Fibroblast of skin of right biceps (primary cell): Measurements from ENCODE around the gene ATP6V1G2.
A peak's percentile ranks its signal among the peaks of the same experiment; 100 is the strongest.

Source experiments
- DNase-seq: peaks from one replicate; pipeline ENCODE4 v3.0.0-alpha.2; 2013

The ATP6V1G2 gene

DNA sequence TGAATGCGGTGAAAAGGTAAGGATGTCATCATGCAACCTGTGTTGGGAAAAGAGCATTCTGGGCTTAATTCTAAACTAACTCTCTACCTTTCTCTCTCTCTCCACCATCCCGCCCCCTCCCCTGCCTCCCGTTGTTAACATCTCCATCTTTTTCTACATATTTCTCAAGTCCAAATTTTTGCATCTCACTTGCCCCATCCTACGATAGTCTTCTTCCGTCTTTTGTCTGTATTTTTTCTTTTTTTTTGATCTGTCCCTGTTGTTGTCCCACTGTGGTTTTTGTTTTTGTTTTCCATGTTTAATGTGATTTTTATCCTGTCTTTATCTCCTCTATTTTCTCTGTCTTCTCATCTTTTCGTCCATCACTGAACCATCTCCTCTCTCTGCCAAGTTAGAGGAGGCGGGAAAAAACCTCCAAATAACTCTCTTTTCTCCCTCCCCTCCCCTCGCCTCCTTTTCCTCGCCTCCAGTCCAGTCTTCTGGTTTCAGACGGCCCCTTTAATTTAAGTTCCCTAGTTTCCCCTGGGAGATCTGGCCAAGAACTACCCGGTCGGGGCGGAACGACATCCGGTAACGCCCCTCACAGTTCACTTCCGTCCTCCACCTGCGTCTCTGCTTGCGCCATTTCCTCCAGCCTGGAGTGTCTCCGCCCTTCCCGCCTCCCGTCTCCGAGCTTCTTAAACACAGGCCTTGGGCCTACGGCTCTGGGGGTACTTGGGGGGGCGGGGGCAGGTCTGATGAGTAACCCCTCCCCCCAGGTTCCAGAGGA is 734 bp upstream of the ATP6V1G2 start, which contains the start of gene NFKBIL1:
Gene NFKBIL1 (plus strand): TSS at position 651 of the 769 bp plus-strand sequence. CDS start 87 bp downstream, at position 738.
- peak; percentile 99 for DNase-seq

DNA sequence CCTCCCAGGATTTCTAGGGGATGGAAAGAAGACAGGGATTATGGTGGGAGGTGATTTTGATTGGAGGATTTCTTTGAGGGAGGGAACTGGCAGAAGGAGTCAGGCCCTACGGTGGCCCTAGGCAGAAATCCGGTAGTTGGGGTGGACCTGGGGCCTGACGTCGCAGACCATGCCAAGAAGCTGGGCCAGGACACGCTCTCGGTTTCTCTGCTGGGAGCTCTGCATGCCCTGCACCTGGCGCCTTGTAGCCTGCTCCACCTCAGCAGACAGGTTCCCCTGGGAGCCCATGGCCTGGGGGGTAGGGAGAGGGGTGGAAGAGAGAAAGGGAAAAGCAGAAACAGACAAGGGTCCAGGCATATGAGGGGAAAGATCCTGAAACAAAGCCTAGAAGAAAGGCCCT is 1.1 kb downstream of the ATP6V1G2 start:
- DNase-seq = no peak

DNA sequence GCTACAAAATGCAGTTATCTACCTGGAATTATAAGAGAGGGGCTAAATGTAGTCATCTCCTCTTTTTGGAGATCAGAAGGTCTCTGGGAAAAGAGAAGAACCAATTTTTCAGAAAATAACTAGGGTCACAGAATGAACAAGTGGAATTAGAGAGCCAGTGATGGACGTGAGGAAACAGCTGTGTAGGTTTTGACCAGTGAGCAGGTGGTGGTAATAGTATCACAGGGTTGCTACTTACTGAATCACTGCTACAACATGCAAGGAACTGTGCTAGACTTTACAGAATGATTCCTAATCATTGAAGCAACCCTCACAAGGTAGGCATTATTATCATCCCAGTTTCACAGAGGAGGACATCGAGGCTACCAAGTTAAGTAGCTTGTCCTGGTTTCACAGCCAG is 1.7 kb downstream of the ATP6V1G2 start:
- DNase-seq = no peak

DNA sequence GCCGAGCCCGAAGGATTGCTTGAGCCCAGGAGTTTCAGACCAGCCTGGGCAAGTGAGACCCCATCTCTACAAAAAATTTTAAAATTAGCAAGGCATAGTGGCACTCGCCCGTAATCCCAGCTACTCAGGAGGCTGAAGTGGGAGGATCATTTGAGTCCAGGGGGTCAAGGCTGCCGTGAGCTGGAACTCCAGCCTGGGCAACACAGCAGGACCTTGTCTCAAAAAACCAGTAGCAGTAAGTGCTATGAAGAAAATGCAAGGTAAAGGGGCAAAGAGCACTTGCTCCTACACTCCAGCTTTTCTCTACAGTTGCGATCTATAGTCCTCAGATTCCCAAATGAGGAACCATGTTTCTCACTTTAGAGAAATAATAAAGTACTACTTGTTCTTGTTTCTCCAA is 2.8 kb downstream of the ATP6V1G2 start:
- no peak for DNase-seq

DNA sequence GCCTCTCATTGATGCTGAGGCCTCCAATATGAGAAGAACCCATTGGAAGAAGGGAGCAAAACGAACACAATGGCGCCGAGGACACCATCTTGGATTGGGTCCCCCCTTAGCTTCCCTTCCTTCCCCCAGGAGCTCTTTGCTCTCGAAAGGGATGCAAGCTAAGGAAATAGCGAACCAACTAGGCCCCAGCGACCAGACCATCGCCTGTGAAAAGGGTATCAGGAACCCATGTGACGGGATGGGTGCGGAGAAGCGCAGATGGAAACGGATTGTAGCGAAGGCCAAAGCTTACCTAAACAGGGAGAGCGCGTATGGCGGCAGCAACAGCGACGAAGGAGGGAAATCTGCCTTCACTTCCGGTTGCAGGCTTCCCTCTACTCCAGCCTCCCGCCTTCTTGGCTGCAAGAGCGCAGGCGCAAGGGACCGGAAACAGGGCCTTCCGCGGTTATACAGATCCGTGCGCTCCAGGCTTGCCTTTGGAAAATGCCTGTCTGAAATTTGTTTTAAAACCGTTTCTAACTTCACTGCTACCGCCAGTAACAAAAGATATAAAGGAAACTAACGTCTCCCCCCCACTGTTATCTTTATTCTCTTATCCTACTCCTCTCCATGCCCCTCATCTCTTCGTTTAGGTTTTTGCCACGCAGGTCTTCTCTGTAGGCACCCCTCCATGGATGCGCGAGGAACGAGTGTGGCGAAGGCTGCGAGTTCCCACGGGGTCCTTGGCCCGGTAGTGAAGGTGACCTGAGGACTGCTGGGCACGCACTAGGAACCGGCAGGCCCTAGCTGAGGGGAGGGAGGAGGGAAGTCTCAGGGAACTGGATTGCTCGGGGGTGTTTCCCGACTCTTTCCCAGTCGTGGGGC is 4.5 kb downstream of the ATP6V1G2 start, which contains the start of gene DDX39B:
Gene DDX39B (minus strand): TSS at position 346 of the 864 bp plus-strand sequence. CDS start 1,471 bp downstream, outside the sequence.
- peak; percentile 98 for DNase-seq

DNA sequence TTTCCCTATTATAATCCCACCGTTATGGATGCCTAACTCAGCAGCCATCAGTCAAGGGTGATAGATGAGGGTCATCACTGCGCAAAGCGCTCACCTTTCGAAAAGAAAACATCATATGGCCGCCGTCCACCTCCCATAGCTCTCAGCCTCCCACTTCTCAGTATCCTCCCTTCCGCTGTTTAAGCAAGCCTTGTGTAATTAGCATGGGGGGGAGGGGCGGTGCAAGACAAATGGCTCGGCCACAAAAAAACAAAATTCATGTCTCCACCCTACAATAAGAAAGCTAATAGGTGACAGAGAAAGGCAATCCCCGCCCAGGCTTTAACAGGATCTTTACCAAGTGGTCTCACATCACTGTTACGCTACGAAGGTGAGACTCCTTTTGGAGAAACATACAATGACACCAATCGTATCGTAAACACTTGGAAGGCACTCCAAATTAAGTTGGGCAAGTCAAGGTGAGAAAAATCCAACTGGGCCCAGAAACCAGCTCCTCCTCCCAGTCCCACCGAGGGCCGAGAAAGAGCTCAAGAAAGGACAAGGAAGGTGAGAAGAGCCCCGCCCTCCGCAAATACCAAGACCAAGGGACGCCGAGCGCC is 5.2 kb downstream of the ATP6V1G2 start:
- DNase-seq = peak; percentile 53

DNA sequence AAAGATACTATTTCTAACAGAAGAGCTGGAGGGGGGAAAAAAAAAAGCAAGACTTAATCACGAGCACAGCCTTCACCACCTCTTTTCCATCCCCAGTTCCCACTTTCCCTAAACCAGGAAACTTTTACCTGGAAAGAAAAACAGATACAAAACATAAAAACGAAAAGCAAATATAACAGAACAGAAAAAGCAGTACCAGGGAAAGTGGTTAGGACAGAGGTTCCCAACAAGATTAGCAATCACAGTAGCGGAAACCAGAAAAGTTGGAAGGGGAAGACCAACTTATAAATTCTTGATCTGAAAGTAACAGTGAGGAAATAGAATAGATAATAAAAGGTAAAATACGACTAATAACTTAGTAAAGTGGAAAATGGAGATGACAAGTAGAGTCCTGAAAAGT is 5.8 kb downstream of the ATP6V1G2 start:
- DNase-seq = no peak

DNA sequence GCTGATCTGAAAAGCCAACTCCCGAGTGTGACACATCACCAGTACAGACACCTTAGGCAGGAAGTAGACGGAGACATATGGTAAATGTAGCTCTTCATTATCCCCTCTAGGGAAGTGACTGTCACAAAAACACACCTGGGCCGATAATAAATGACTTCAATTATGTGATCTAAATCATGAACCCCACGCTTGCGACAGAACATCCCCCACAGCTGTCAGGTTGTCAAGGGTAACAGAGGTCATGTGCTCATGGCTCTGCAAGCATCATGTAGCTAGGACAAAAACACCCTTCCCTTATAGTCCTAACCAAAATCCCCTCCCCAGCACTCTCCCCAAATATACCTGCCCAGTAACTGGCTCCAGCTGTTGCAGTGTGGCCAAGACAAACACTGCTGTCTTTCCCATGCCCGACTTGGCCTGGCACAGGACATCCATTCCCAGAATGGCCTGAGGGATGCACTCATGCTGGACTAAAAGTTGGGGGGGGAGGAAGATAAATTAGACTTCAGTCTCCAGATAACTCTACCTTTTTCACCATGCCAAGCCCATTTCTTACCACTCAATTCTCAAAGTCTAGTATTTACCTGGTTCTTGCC is 7.5 kb downstream of the ATP6V1G2 start:
- no peak for DNase-seq

DNA sequence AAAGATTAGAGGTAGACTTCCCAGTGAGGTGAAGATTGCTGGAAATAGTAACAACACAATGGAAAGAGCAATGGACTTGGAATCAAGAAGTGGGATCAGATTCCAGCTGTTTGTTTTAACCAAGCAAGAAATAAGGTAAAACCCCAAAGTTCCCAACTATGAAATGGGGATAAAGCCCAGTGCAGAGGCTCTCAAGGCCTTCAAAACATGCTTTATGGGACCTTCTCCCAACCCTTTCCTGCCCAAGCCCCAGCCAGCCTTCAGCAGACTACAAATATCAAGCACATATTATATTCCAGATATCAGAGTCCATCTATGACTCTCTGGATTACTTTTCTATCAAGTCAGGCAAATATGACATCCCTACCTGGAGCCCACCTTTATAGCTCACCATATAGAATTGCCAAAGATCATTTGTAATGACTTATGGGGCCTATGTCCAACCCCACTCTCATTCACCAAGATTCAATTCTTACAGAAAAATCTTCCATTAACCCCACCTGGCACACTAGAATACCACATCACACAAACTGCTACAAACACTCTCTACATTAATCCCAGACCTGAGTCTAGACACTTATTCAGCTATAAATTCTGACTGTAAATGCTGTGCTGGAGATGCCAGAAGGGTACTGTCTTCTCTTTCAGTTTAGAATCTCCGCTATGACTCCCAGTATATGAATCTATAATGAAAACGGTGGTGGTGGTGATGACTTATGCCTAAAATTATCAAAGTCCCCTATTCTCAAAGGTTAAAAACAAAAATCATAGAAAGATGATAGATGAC is 10.7 kb downstream of the ATP6V1G2 start:
- DNase-seq = no peak

DNA sequence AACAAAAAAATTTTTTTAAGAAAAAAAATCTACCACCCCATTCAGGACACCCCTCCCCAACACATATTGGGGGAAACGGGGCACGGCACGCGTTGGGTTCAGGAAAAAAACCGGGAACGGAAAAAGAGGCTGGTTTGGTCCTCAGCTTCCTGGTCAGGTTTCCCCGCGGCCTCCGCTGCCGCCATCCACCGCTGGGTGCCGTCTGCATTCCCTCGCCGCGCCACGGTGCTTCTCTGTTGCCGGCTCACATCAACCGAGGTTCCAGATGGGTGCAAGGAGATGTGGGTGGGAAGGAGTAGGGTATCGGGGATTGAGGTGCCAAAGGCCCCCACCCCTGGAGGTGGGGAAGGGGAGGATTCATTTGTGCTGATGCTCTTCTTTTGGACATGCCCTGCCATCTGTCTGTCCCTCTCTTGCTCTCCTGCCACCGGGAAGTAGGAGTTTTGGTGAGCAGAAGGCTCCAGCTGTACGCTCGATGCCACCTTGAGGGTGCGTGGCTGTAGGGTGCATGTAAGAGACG is 11.8 kb downstream of the ATP6V1G2 start:
- DNase-seq = no peak

DNA sequence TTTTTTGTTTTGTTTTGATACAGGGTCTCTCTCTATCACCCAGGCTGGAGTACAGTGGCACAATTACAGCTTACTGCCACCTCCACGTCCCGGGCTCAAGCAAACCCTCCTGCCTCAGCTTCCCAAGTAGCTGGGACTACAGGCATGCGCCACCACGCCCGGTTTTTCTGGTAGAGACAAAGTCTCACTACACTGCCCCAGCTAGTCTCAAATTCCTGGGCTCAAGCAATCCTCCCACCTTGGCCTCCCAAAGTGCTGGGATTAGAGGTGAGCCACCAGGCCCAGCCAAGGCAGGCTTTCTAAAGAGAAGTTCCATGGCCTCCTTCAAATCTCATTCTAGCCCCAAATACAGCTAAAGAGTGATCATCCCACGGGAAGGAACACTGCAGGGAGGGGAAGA is 12.4 kb downstream of the ATP6V1G2 start:
- no peak for DNase-seq

DNA sequence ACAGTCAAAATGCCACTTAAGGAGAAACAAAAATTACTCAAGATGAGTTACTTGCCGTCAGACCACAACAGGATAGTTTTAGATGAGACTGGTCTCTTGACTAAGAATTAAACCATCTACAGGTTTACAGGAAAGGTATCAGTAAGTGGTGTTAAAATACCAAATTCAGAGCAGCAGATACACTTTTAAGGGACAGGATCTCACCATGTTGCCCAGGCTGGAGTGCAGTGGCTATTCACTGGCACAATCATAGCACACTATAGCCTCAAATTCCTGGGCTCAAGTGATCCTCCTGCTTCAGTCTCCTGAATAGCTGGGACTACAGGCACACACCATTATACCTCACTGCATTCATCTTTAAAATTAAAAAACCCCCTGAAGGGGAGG is 13.0 kb downstream of the ATP6V1G2 start:
- DNase-seq = no peak

DNA sequence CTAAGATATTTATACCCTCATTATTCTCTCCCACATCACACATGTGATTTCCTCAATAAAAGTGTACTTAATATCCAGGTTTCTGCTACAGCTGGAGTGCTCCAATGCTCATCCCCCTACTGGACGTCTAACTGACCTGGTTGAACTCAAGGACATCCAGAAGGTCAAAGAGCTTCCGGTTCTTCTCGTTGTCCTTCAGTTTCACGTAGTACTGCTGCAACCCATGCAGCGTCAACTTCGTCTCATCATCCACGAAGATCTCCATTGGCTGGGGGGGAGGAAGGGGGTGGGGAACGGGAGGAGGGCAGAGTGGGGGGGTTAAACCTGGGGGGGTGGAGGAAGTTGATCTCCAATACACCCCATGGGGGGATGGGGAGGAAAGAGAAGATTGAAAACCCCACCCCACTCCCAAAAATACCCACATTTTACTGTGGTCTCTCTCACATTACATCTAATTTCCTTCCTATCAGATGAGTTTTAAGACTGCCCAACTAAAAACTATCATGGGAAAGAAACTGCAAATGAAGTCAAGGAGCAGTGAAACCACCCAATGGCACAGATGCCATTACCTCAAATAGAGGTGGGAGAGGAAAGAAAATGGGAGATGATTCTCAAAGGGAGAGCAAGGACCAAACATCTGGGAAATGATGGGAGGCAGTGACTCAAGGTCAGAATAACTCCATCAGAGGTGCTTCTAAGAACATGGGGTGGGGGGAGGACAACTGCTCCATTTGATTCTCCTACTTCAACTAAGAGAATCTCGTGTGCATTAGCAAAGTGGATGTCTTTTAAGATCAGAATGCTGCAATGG is 13.6 kb downstream of the ATP6V1G2 start:
- DNase-seq = no peak

DNA sequence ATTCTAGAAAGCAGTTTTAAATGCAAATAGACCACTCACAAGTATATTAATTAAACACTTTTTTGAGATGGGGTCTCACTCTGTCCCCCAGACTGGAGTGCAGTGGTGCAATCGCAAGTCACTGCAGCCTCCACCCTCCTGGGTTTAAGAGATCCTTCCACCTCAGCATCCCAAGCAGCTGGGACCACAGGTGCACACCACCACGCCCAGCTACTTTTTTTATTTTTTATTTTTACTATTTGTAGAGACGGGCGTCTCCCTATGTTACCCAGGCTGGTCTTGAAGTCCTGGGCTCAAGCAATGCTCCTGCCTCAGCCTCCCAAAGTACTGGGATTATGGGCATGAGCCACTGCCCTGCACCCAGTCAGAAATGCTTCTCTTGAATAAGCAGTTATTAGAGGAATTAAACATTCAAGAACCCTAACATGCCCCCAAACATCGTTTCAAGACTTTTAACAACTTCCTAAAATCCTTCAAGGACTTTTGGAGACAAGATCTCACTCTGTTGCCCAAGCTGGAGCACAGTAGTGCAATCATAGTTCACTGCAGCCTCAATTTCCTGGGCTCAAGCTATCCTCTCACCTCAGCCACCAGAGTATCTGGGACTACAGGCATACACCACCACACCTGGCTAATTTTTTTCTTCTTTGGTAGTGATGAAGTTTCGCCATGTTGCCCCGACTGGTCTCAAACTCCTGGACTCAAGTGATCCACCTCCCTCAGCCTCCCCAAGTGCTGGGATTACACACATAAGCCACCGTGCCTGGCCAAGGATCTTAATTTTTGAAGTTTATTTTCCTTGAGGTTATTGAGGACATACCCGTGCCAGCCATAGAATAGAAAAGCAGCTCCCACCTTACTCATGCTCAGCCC is 14.4 kb downstream of the ATP6V1G2 start:
- DNase-seq = no peak

DNA sequence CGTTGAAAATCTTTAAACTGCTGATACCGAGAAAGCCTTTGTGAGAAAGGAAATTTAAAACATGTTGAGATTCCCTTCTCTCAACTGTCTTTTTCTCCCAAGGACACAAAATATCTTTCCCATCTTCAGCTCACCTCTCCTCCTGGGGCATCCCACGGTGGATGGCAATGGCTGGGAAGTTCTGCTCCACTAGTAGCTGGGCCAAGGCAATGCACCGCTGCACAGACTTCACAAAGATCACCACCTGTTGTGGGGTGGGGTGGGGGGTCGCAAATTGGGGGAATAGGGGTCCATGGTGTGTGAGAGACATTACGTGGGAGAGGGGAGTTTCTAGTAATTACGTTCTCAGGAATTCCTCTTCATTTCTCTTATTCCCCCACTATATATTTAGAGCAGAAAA is 15.2 kb downstream of the ATP6V1G2 start:
- no peak for DNase-seq

DNA sequence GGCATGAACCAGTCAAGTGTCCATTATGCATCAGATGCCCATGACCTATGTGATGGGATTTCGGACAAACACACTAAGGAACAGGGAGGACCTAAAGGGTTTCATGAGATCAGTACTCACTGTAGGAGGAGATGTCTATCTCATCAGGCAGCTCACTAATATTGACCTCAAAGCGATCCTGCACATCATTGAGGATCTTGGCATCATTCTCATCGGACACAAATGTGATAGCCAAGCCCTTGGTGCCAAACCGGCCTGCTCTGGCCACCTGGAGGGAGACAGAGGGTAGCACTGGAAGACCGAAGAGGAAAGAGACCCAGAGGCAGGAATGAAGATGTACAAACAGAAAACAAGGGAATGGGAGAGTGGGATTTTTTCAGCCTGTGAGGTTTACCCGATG is 15.7 kb downstream of the ATP6V1G2 start:
- DNase-seq = no peak

DNA sequence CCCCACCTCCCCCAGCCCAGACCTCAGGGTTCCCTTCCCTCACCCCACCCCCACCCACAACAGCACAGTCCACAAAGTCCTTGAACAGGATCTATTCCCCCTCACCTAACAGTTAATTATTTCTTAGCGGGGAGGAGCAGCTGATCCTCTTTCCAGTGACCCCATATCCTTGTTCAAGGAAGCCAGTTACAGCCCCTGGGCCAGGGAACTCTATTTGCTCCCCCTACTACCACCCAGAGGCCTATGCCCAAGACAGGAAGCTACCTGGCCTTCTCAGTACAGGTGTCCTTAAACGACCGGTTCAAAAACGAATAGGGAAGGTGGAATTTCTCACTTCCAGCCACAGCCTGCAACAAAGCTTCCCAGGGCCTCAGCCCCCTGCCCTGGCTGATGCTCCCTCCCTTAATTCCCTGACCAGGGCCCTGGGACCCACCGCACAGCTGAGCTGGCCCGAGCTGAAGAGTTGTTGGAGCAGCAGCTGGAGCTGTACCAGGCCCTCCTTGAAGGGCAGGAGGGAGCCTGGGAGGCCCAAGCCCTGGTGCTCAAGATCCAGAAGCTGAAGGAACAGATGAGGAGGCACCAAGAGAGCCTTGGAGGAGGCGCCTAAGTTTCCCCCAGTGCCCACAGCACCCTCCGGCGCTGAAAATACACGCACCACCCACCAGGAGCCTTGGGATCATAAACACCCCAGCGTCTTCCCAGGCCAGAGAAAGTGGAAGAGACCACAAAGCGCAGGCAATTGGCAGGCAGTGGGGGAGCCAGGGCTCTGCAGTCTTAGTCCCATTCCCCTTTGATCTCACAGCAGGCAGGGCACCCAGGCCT is 16.9 kb downstream of the ATP6V1G2 start:
- no peak for DNase-seq

DNA sequence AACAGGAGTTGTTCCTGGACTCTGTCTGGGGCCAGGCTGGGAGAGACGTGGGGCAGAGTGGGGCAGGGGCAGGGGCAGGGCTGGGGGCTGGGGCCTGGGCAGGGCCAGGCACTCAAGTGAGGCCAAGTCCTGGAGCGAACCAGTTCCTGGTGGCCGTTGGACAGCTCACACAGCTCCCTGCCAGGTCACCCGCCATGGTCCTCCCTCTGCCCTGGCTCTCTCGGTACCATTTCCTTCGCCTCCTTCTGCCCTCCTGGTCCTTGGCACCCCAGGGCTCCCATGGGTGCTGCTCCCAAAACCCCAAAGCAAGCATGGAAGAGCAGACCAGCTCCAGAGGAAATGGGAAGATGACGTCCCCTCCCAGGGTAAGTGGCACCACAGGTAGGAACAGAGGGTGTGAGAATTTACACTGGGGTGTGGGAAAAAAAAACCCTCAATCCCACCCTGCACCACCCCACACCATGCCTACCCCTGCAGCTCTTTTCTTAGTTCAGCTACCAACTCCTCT is 17.5 kb downstream of the ATP6V1G2 start, which contains the start of gene MCCD1:
Gene MCCD1 (plus strand): TSS at position 142 of the 508 bp plus-strand sequence. CDS start 53 bp downstream, at position 195.
- no peak for DNase-seq

DNA sequence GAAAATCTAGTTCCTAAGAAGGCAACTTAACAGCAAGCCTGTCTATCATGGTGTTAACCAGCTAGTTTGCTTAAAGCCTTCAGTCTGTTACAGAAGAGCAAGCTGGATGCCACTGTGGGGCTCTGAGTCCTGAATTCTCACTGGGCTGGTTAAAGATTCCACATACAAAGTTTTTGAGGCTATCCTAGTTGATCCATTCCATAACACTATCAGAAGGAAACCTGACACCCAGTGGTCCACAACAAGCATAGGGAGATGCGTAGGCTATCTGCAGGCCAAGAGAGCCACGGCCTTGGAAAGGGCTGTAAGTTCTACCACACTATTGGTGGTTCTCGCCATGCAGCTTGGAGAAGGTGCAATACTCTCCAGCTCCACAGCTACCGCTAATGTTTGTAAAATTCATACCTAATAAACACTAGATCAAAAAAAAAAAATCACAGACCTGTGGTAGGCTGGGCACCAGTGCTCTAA is 18.1 kb downstream of the ATP6V1G2 start:
- DNase-seq = no peak
